ENCODE measurements around the gene NLK.
A peak's percentile ranks its signal among the peaks of the same experiment; 100 is the strongest.

The NLK gene

GRCh38 chr17:28039251-28039650 lies 3.2 kb upstream of the NLK start:
- DNase-seq (ENCODE audit: low read depth in 2 of 3, low spot score in 2 of 3): no peak

- DNase-seq (ENCODE audit: low read depth in 2 of 3, low spot score in 2 of 3): no peak
These were observed 2.1 kb upstream of the NLK start for GRCh38 chr17:28040406-28040805.

DNA sequence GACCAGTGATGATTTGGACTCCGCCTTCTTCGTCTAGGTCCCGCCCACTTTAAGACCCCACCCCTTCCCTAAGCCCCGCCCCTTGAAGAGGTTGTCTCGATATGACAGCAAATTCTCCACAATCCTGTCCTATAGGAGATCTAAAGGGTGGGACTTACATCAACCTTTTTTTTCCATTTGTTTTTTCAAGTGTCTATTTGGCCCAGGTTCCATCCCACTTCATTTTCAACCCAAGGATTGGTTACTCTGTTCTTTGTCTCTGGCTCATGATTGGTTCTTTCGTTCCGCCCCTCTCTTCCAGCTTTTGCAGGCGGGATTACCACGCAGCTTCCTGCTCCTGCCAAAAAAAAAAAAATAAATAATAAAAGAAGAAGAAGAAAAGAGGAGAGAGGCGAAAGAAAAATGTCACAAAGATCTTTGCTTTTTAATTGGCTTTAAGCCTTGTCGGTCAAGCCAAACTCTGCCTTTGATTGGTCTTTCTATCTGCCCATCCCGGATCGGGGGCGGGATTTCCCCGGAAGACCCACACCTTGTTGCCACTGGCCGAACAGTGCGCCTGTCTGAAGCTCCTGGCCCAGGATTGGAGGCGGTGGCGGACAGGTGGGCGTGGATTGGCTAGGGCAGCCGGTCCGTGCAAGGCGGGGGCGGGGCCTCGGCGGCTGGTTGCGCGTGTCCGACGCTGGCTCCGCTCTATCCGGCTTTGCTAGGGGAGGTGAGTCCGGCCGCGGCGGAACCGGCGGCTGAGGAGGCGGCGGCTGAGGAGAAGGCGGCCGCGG lies 1.2 kb upstream of the NLK start:
- peak; percentile 96 to 99 (median 97) for DNase-seq (ENCODE audit: low read depth in 2 of 3, low spot score in 2 of 3)

DNA sequence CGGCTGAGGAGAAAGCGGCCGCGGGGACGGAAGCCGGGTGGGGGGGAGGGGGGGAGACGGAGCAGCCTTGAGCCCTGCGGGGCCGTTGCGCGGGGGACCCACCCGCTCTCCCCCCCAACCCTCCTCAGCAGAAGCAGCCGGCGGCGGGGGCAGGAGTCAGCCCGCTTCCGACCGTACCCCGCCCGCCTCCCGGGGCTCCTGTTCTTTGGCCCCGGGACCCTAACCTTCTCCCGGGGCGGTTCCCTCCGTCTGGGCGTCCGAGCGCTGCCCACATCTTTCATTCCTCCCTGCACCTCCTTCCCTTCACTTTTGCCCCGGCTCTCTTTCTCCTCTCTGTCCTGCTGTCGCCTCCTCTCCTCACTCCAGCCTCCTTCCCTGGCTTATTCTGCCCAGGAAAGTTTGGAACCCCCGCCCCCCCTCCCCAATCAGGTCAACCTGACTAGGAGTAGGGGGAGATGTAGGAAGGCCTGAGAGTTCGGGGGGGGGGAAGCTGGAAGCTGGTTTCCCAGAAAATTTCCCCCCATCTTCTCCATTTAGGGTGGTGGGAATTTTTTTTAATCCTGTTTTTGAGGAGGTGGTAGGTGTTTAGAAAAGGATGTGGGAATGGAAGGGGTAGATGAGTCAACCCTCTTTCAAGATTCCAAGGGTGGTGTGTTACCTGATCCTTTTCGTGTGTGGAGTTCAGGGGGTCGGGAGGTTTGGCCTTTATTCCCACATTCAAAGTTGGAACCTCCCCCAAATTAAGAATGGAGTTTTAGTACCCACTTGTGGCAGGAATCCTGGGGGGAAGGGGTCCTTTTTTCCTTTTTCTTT lies 427 bp upstream of the NLK start:
- peak in 1 of 3 experiments; percentile 5 for DNase-seq (ENCODE audit: low read depth in 2 of 3, low spot score in 2 of 3)

DNA sequence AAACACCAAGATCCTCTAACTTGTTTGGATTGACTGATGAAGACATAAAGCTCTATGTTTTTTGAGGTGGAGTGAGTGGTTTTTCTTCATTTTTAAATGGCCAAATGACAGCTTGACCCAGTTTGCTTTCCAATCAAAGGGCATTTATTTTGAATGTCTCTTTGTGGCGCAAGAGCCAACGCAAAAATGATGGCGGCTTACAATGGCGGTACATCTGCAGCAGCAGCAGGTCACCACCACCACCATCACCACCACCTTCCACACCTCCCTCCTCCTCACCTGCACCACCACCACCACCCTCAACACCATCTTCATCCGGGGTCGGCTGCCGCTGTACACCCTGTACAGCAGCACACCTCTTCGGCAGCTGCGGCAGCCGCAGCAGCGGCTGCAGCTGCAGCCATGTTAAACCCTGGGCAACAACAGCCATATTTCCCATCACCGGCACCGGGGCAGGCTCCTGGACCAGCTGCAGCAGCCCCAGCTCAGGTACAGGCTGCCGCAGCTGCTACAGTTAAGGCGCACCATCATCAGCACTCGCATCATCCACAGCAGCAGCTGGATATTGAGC lies 329 bp downstream of the NLK start:
- DNase-seq (ENCODE audit: low read depth in 2 of 3, low spot score in 2 of 3): no peak

- DNase-seq (ENCODE audit: low read depth in 2 of 3, low spot score in 2 of 3): no peak
These were observed 819 bp downstream of the NLK start for GRCh38 chr17:28043296-28043695.

DNA sequence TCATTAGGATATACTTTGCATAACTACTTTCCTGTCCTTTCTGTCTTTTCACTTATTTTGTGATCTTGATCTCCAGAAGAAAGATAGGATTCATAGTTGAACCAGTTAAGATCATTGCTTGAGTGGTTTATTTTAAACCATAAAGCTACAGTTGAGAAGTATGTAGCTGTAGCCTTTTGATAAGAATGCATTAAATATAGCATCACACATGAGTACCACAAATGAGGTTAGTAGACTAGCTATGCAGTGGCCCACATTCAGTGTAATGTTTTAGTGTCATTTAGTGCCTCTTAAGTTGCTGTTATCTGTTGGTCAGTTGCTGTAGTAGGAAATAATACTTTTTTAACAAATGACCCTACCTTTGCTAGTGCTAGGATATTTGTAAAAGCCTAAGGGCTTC lies 1.3 kb downstream of the NLK start:
- no peak for DNase-seq (ENCODE audit: low read depth in 2 of 3, low spot score in 2 of 3)

DNA sequence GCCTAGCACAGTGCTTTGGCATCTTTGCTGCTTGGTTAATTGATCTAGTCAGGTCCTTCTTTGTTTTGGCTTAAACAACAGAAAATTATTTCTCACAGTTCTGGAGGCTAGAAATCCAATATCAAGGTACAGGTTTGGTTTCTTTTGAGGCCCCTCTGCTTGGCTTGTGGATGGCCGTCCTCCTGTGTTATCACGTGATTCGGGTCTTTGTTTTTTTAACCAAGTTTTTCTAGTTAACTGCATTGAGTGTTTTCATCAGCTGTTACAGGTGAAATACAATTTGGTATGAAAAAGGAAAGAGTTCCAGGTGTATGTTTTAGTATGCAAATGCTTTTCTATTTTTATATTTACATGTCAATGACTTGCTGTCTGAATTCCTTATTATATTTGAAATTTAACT lies 2.8 kb downstream of the NLK start:
- DNase-seq (ENCODE audit: low read depth in 2 of 3, low spot score in 2 of 3): no peak

- no peak for DNase-seq (ENCODE audit: low read depth in 2 of 3, low spot score in 2 of 3)
These were observed 3.8 kb downstream of the NLK start for GRCh38 chr17:28046034-28046825.

DNA sequence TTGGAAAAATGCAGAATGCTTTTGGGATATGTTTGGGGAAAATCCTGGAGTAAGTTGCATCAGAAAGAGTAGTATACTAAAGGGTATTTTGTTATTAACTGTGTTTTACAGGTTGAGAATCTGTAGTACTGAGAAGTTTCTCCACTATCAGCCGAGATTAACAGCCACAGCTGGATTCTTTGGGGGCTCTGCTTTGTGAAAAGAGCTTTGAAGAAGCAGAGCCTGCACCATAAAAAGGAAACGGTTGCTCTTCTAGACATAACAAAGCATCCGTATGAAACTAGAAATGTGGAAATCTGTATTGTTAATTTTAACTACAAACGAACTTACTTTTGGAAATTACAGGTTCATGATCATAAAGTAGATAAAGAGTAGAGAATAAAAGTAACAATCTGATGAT lies 5.3 kb downstream of the NLK start:
- no peak for DNase-seq (ENCODE audit: low read depth in 2 of 3, low spot score in 2 of 3)

DNA sequence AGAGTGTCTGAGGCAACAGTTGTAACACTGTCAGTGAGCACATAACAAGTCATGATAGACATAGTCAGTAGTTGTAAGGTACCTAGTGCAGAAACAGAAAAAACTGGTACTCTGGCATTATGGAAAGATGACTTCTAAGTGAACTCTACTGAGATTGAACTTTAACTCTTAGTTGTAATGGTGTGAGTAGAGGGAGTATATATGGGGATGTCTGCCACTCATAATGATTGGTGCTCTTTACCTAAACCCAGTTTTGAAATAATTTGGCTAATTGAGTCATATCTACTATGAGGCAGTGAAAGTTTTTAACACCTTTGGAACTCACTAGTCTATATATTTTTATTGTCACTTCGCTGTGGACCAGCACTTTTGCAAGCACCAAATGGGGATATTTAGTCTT lies 6.6 kb downstream of the NLK start:
- DNase-seq (ENCODE audit: low read depth in 2 of 3, low spot score in 2 of 3): no peak

DNA sequence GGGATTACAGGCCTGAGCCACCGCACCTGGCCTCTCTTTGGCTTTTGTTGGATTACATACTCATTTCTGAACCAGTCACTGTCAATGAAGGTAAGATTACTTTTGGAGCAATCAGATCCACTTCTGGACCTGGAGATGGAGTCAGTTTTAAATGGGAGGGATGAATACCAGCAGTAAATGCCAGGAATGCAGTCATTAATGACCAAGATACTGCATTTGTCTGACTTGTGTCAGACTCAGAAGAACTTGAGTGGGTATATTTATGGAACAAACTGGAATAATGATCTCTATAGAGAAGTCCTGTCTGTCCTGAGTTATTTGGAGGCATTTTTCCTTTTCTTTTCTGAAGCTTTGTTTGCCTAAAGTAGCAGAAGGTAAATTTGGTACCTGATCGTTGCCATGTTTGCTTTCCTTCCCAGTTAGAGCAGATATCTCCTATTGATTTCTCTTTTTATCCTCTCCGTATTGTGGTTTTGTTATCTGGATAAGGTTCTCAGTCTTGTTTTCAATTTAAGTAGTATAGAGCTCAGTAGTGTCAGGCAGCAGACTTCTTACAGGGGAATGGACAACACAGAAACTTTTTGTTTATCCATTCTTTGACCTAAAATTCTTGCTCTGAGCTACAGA lies 10.7 kb downstream of the NLK start:
- DNase-seq (ENCODE audit: low read depth in 2 of 3, low spot score in 2 of 3): no peak

- DNase-seq (ENCODE audit: low read depth in 2 of 3, low spot score in 2 of 3): no peak
These were observed 11.2 kb downstream of the NLK start for GRCh38 chr17:28053725-28054124.

GRCh38 chr17:28055546-28056275 lies 13.2 kb downstream of the NLK start:
- DNase-seq (ENCODE audit: low read depth in 2 of 3, low spot score in 2 of 3): no peak

- no peak for DNase-seq (ENCODE audit: low read depth in 2 of 3, low spot score in 2 of 3)
These were observed 13.8 kb downstream of the NLK start for GRCh38 chr17:28056276-28056620.

DNA sequence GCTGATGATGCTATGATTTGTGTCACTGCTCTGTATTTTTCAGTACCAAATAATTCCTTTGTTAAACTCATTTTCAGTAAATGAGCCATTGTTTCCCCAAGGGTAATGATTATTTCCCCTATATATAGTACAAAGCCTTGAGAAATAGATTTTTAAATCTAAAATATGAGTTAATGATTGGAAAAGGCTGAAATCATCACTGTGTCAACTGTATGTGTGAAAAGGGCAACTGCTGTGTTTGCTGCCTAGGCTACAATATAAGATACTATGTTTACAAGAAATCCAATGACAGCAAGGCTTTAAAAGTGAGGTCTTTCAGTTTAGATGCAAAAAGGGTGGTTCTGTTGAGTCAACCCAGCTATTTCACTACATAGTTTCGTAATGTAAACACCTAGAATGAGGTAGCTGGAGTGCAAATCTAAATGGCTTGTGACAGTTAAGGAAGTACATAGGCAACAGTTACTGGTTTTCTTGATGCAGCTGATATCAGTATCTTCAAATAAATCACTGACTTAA lies 15.3 kb downstream of the NLK start:
- no peak for DNase-seq (ENCODE audit: low read depth in 2 of 3, low spot score in 2 of 3)

- DNase-seq (ENCODE audit: low read depth in 2 of 3, low spot score in 2 of 3): no peak
These were observed 17.2 kb downstream of the NLK start for GRCh38 chr17:28059675-28060074.

DNA sequence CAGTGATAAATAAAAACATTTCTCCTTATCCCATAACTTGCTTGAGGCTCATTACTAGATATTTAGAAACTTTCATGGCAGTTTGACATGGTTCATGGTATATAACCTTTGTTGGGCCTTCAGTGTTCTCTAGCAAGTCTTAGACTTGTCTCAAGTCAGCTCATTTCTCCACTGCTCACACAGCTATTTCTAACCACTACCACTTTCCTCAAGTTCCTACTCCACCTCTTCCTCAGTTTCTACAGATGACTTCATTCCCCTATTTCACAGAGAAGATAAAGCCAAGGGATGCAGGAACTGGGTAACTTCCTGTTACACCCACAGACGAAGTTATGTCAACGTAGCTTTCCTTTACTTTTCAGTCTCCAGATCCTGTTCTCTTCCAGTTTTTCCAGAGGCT lies 23.2 kb downstream of the NLK start:
- DNase-seq (ENCODE audit: low read depth in 2 of 3, low spot score in 2 of 3): no peak

DNA sequence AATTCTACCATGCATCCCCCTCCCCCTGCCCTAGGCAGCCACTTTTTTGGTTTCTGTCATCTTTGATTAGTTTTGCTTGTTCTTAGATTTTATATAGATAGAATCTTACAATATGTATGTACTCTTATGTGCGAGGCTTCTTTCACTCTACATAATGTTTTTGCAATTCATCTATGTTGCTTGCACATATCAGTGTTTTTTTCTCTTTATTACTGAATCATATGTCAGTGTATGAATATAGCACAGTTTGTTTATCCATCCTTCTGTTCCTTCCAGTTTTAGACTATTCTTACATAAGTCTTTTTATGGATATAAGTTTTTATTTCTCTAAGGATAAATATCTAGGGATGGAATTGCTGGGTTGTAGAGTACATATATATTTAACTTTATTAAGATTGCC lies 26.6 kb downstream of the NLK start:
- DNase-seq (ENCODE audit: low read depth in 2 of 3, low spot score in 2 of 3): no peak

DNA sequence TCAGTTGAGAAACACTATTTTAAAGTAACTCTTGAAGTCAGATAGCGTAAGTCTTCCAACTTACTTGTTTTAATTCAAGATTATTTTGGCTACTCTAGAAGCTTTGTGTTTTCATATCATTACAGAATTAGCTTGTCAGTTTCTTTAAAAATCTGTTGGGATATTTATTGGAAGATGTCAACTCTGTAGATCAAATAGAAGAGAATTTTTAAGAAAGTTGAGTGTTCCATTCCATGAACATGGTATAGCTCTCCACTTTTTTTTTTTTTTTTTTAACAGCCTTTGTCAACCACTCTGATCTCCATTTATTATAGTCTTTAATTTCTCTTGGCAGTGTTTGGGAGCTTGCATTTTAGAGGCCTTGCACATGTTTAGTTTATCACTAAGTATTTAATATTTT lies 28.7 kb downstream of the NLK start:
- no peak for DNase-seq (ENCODE audit: low read depth in 2 of 3, low spot score in 2 of 3)
